H4 (cell line): ENCODE results near the gene ZNF283. TPM values are rescaled to one million over a fixed set of nuclear protein-coding genes. Genes with fewer than 3 reads are reported as not detected.
A peak's percentile ranks its signal among the peaks of the same experiment; 100 is the strongest.

Experiments
- DNase-seq: peaks from one replicate; pipeline ENCODE4 v3.0.0-alpha.2; 2015; ENCODE audit warnings: low spot score
- total RNA-seq: library from RNA; depleted of rRNA; stranded (reverse); fragments of >200 nt; shearing (Covaris generic); gene quantifications from 2 replicates; pipeline ENCODE4 v1.2.3, GENCODE V29; 2014; rRNA removed

The ZNF283 gene
- 6.7 and 10.6 TPM in 2 replicates for total RNA-seq

GRCh38 chr19:43826787-43827754 is at the start of gene ZNF283:
Gene ZNF283, plus strand, starts transcription at chr19:43827321. Its CDS starts 6,184 bp downstream, at chr19:43833505.
- DNase-seq: peak; percentile 89

- no peak for DNase-seq
These were observed 48.5 kb upstream of the ZNF283 start for GRCh38 chr19:43778651-43779050.

- DNase-seq: no peak
These were observed 47.8 kb upstream of the ZNF283 start for GRCh38 chr19:43779147-43779819.

- DNase-seq: no peak
These were observed 47.3 kb upstream of the ZNF283 start for GRCh38 chr19:43779820-43780219.

GRCh38 chr19:43780706-43781525 is 46.2 kb upstream of the ZNF283 start, which contains the start of gene KCNN4:
Gene KCNN4, minus strand, starts transcription at chr19:43780973. Its CDS starts 112 bp downstream, at chr19:43780861.
- DNase-seq: peak; percentile 76

- no peak for DNase-seq
These were observed 45.4 kb upstream of the ZNF283 start for GRCh38 chr19:43781630-43782310.

GRCh38 chr19:43782311-43782660 is 44.8 kb upstream of the ZNF283 start:
- no peak for DNase-seq

- DNase-seq: no peak
These were observed 44.4 kb upstream of the ZNF283 start for GRCh38 chr19:43782689-43783231.

- DNase-seq: no peak
These were observed 43.5 kb upstream of the ZNF283 start for GRCh38 chr19:43783636-43784035.

GRCh38 chr19:43784241-43784980 is 42.7 kb upstream of the ZNF283 start:
- DNase-seq: peak; percentile 83

GRCh38 chr19:43784981-43785808 is 41.9 kb upstream of the ZNF283 start:
- DNase-seq: peak; percentile 73

- no peak for DNase-seq
These were observed 40.5 kb upstream of the ZNF283 start for GRCh38 chr19:43786665-43787064.

- no peak for DNase-seq
These were observed 38.1 kb upstream of the ZNF283 start for GRCh38 chr19:43789029-43789428.

- no peak for DNase-seq
These were observed 36.5 kb upstream of the ZNF283 start for GRCh38 chr19:43790587-43790986.

- no peak for DNase-seq
These were observed 30.0 kb upstream of the ZNF283 start for GRCh38 chr19:43797118-43797517.

- no peak for DNase-seq
These were observed 29.6 kb upstream of the ZNF283 start for GRCh38 chr19:43797556-43797955.

- no peak for DNase-seq
These were observed 29.0 kb upstream of the ZNF283 start for GRCh38 chr19:43798026-43798545.

- DNase-seq: no peak
These were observed 28.3 kb upstream of the ZNF283 start for GRCh38 chr19:43798546-43799409.
